Measurements from ENCODE around the gene XYLT1.

The XYLT1 gene

GRCh38 chr16:17302620-17303019 is 168.1 kb downstream of the XYLT1 start:
- DNase-seq, result no peak

GRCh38 chr16:17302214-17302613 is 168.5 kb downstream of the XYLT1 start:
- no peak for DNase-seq

GRCh38 chr16:17301593-17302135 is 169.1 kb downstream of the XYLT1 start:
- DNase-seq, result no peak

GRCh38 chr16:17301184-17301583 is 169.6 kb downstream of the XYLT1 start:
- no peak for DNase-seq

- DNase-seq, result no peak
Measured at GRCh38 chr16:17299790-17300189, 171.0 kb downstream of the XYLT1 start.

- no peak for DNase-seq
Measured at GRCh38 chr16:17298238-17298637, 172.5 kb downstream of the XYLT1 start.

- DNase-seq, result no peak
Measured at GRCh38 chr16:17296431-17296830, 174.3 kb downstream of the XYLT1 start.

- no peak for DNase-seq
Measured at GRCh38 chr16:17295948-17296347, 174.8 kb downstream of the XYLT1 start.

GRCh38 chr16:17294856-17295255 is 175.9 kb downstream of the XYLT1 start:
- DNase-seq, result no peak

GRCh38 chr16:17293813-17294558 is 176.8 kb downstream of the XYLT1 start:
- no peak for DNase-seq

GRCh38 chr16:17291289-17291688 is 179.5 kb downstream of the XYLT1 start:
- no peak for DNase-seq

GRCh38 chr16:17289674-17290635 is 180.8 kb downstream of the XYLT1 start:
- peak; percentile 80 for DNase-seq

GRCh38 chr16:17289050-17289449 is 181.7 kb downstream of the XYLT1 start:
- no peak for DNase-seq

GRCh38 chr16:17287166-17287800 is 183.5 kb downstream of the XYLT1 start:
- no peak for DNase-seq

GRCh38 chr16:17286443-17286842 is 184.3 kb downstream of the XYLT1 start:
- no peak for DNase-seq

GRCh38 chr16:17283016-17283415 is 187.7 kb downstream of the XYLT1 start:
- peak; percentile 80 for DNase-seq

GRCh38 chr16:17282247-17282646 is 188.5 kb downstream of the XYLT1 start:
- no peak for DNase-seq

- no peak for DNase-seq
Measured at GRCh38 chr16:17281052-17281451, 189.7 kb downstream of the XYLT1 start.

GRCh38 chr16:17278988-17279387 is 191.8 kb downstream of the XYLT1 start:
- no peak for DNase-seq

- no peak for DNase-seq
Measured at GRCh38 chr16:17277981-17278381, 192.8 kb downstream of the XYLT1 start.

- DNase-seq, result no peak
Measured at GRCh38 chr16:17276610-17277009, 194.2 kb downstream of the XYLT1 start.

GRCh38 chr16:17276010-17276530 is 194.7 kb downstream of the XYLT1 start:
- no peak for DNase-seq
